ENCODE data around the gene DPYSL5. TPM values are rescaled to one million over a fixed set of nuclear protein-coding genes. Genes with fewer than 3 reads are reported as not detected.

The DPYSL5 gene
- total and polyA plus RNA-seq, 2 of the 8 experiments (the other 6 are each of a cell fraction or from before 2014, with no cell fraction given): 11.9 to 16.4 TPM

GRCh38 chr2:26978061-26978596 is 130.2 kb downstream of the DPYSL5 start:
- H3K9me3 ChIP-seq (ENCODE audit: insufficient read depth in 2 of 2, low read depth in 1 of 2, low read length in 1 of 2): no peaks in the 10 kb centered on the region
- H4K91ac ChIP-seq (replicated peaks; ENCODE audit: insufficient read length, low read length): no peak overlapping the region
- no peaks in the 10 kb centered on the region for H4K20me1 ChIP-seq (replicated peaks in 1 of 2; ENCODE audit: control insufficient read depth in 1 of 2, insufficient read depth in 2 of 2, low read length in 2 of 2)
- no peak overlapping the region for H2BK120ac ChIP-seq (replicated peaks; ENCODE audit: low read depth, low read length)
- no peak for DNase-seq (ENCODE audit: low read depth in 1 of 2, low spot score in 2 of 2)
- H3K36me3 ChIP-seq (ENCODE audit: control insufficient read depth in 2 of 4, insufficient read depth in 4 of 4, low read length in 3 of 4): no peaks in the 10 kb centered on the region
- H2AK5ac ChIP-seq (ENCODE audit: low read depth, low read length): no peak overlapping the region
- H3K56ac ChIP-seq (replicated peaks; ENCODE audit: insufficient read length, low read depth, low read length): no peak overlapping the region
- no peak overlapping the region for H3K23ac ChIP-seq (ENCODE audit: insufficient read length)
- CTCF ChIA-PET (ENCODE audit: partially characterized antibody): interaction anchor here (0.6 to 5.9 kb wide), 11 partner anchors 16 to 205 kb away, joined by 3 to 47 read pairs (median 3); no protein-coding TSS in a partner anchor
- H3K27ac ChIP-seq (ENCODE audit: low read depth, low read length): no peak overlapping the region
- H3K27me3 ChIP-seq (replicated peaks in 1 of 4; ENCODE audit: control insufficient read depth in 3 of 4, extremely low read depth in 1 of 4, insufficient read depth in 3 of 4, low read length in 3 of 4): peaks cover 0 to under 1% (median 0%) of the 10 kb centered on the region in 4 experiments; a peak in 1 of 7 replicates
- no peak overlapping the region for H2BK12ac ChIP-seq (ENCODE audit: low read depth, low read length)
- 88% methylated on average over 4 of the region's 4 CpGs; no CpG with 5 or more reads in 1 of the 2 experiments for WGBS, 2 experiments (ENCODE audit: extremely low coverage in 1 of 2, insufficient coverage in 1 of 2, insufficient read length in 1 of 2, insufficient replicate concordance in 2 of 2, low coverage in 1 of 2, low lambda C conversion rate in 2 of 2, missing lambda C conversion rate in 1 of 2)
- H2BK20ac ChIP-seq (ENCODE audit: low read length): no peak overlapping the region
- H4K5ac ChIP-seq (ENCODE audit: insufficient read length, low read depth, low read length): no peak overlapping the region
- no peak overlapping the region for H3K18ac ChIP-seq (ENCODE audit: extremely low read depth, low read length)
- no peaks in the 10 kb centered on the region for H3K23me2 ChIP-seq (ENCODE audit: low read depth, low read length)
- POLR2A ChIA-PET (ENCODE audit: partially characterized antibody): interaction anchor here (0.9 to 1.0 kb wide), 2 partner anchors 11 to 12 kb away, joined by 3 to 4 read pairs; no protein-coding TSS in a partner anchor
- no peak overlapping the region for H3K4me3 ChIP-seq (ENCODE audit: extremely low read depth in 1 of 4, insufficient read depth in 2 of 4, low read depth in 3 of 4, low read length in 4 of 4)
- H3K4me2 ChIP-seq (ENCODE audit: insufficient read depth in 1 of 2, low read depth in 2 of 2, low read length in 2 of 2): no peak overlapping the region
- H3K79me2 ChIP-seq (ENCODE audit: control insufficient read depth in 1 of 2, insufficient read depth in 2 of 2, low read length in 2 of 2): no peaks in the 10 kb centered on the region
- peaks cover 0 to 11% (median 4%) of the 10 kb centered on the region in 4 experiments; a peak in 6 of 7 replicates for H3K4me1 ChIP-seq (replicated peaks in 1 of 4; ENCODE audit: control insufficient read depth in 3 of 4, insufficient read depth in 4 of 4, low read length in 3 of 4)
- H3K79me1 ChIP-seq (ENCODE audit: low read depth, low read length): no peaks in the 10 kb centered on the region
- H2BK15ac ChIP-seq (ENCODE audit: low read length): no peak overlapping the region
- H2BK5ac ChIP-seq (ENCODE audit: low read depth, low read length): no peak overlapping the region
- no peak overlapping the region for H3K4ac ChIP-seq (replicated peaks; ENCODE audit: insufficient read length, low read depth, low read length)
- no peak overlapping the region for H3K14ac ChIP-seq (ENCODE audit: insufficient read length)
- FAIRE-seq: no peak
- H3K9ac ChIP-seq (replicated peaks in 1 of 4; ENCODE audit: extremely low read depth in 1 of 4, low read depth in 3 of 4, low read length in 3 of 4): no peak overlapping the region
- no peak overlapping the region for H2AFZ ChIP-seq (ENCODE audit: low read length)
- H4K8ac ChIP-seq (ENCODE audit: extremely low read depth, insufficient read depth, low read length): no peak overlapping the region
- TF ChIP-seq FOSL1 (IDR thresholded peaks at IDR 0.05; ENCODE audit: insufficient read depth, low read depth, low read length): no peak
- TF ChIP-seq NANOG (IDR thresholded peaks at IDR 0.05; ENCODE audit: insufficient read depth, low read depth, low read length, poor library complexity, severe bottlenecking): no peak
- TF ChIP-seq CTCF (IDR thresholded peaks at IDR 0.05; ENCODE audit: control extremely low read depth in 1 of 3, insufficient read depth in 1 of 3, low read depth in 1 of 3, low read length in 3 of 3): no peak
- TF ChIP-seq USF2 (IDR thresholded peaks at IDR 0.05; ENCODE audit: low read length): no peak
- no peak for TF ChIP-seq GABPA (IDR thresholded peaks at IDR 0.05; ENCODE audit: borderline replicate concordance, insufficient read depth, low read length)
- no peak for TF ChIP-seq EP300 (IDR thresholded peaks at IDR 0.05; ENCODE audit: borderline replicate concordance in 1 of 2, low read depth in 2 of 2, low read length in 2 of 2)
- no peak for TF ChIP-seq RNF2 (IDR thresholded peaks at IDR 0.05; ENCODE audit: borderline replicate concordance, low read depth, low read length, missing control alignments, poor library complexity, severe bottlenecking)
- no peak for TF ChIP-seq GTF2F1 (IDR thresholded peaks at IDR 0.05; ENCODE audit: borderline replicate concordance, low read depth, low read length)
